ENCODE data around the gene DENND2C. TPM values are rescaled to one million over a fixed set of nuclear protein-coding genes. Genes with fewer than 3 reads are reported as not detected.
"Not testable (repeated sequence)": the region's sequence is repeated elsewhere in the genome, so short reads cannot be mapped to it uniquely, and the experiment has no call there.

Gene DENND2C
- total RNA-seq, 1 donor from 2014 or later, result 3.2 TPM

DNA sequence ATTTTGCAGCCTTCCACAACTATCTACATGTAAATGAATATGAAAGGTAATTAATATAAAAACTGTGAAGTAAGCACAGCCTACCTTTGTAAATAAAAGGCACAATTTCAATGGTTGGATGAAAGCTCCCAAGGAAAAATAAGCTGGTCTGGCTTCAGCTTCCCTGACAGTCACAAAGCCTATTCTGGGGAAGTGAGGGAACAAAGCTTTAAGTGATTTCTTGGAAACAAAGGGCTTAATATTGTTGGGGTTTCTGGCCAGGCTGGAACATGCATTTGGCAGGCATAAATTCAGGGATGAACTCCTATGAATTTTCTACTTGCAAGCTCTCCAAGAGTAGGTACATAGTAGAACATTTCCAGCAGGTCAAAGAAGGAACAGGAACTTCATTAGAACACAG is 105.7 kb downstream of the DENND2C start:
- H3K36me3 ChIP-seq (ENCODE audit: insufficient read depth, low read length), result peaks cover 11% of the 10 kb centered on the region
- H3K36me3 Mint-ChIP-seq (ENCODE audit: low read depth, unreplicated experiment), result peaks cover 22% of the 10 kb centered on the region

DNA sequence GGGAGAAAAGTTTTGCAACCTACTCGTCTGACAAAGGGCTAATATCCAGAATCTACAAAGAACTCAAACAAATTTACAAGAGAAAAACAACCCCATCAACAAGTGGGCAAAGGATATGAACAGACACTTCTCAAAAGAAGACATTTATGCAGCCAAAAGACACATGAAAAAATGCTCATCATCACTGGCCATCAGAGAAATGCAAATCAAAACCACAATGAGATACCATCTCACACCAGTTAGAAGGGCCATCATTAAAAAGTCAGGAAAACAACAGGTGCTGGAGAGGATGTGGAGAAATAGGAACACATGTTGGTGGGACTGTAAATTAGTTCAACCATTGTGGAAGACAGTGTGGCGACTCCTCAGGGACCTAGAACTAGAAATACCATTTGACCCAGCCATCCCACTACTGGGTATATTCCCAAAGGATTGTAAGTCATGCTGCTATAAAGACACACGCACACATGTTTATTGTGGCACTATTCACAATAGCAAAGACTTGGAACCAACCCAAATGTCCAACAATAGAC is 106.8 kb downstream of the DENND2C start:
- H3K79me2 ChIP-seq (ENCODE audit: insufficient read depth, low read length); H3K36me3 ChIP-seq (ENCODE audit: insufficient read depth, low read length); H3K4me2 ChIP-seq (ENCODE audit: low read length); H3K27me3 Mint-ChIP-seq (ENCODE audit: low read depth, unreplicated experiment); H3K4me3 ChIP-seq (ENCODE audit: insufficient read depth, low read depth, low read length); H3K9me3 ChIP-seq (ENCODE audit: insufficient read depth, low read depth, low read length); H3K27ac ChIP-seq (ENCODE audit: low read depth, low read length); FAIRE-seq; H3K4me1 Mint-ChIP-seq (ENCODE audit: low read depth, unreplicated experiment); H3K4me3 Mint-ChIP-seq (ENCODE audit: unreplicated experiment); H3K27me3 ChIP-seq (ENCODE audit: insufficient read depth, low read length); H2AFZ ChIP-seq (ENCODE audit: low read depth, low read length); H3K4me1 ChIP-seq (ENCODE audit: insufficient read depth, low read length); H3K27ac Mint-ChIP-seq (ENCODE audit: unreplicated experiment); H3K9me3 Mint-ChIP-seq (ENCODE audit: unreplicated experiment); H4K20me1 ChIP-seq (ENCODE audit: insufficient read depth, low read length); DNase-seq (ENCODE audit: low read depth); H3K9ac ChIP-seq (ENCODE audit: low read length): not testable (repeated sequence)
- H3K36me3 Mint-ChIP-seq (ENCODE audit: low read depth, unreplicated experiment), result peaks cover 22% of the 10 kb centered on the region

More for the DNA sequence above, 105.7 kb downstream of the DENND2C start:
- H3K4me3 ChIP-seq (ENCODE audit: insufficient read depth, low read depth, low read length), result no peak overlapping the region
- no peaks in the 10 kb centered on the region for H3K27me3 ChIP-seq (ENCODE audit: insufficient read depth, low read length)
- H3K4me1 ChIP-seq (ENCODE audit: insufficient read depth, low read length), result no peaks in the 10 kb centered on the region
- FAIRE-seq (no peak), DNase-seq (ENCODE audit: low read depth) (no peak)
- no peaks in the 10 kb centered on the region for H3K9me3 ChIP-seq (ENCODE audit: insufficient read depth, low read depth, low read length)
- H3K4me2 ChIP-seq (ENCODE audit: low read length), result no peak overlapping the region
- no peaks in the 10 kb centered on the region for H3K79me2 ChIP-seq (ENCODE audit: insufficient read depth, low read length)
- no peak overlapping the region for H3K27ac ChIP-seq (ENCODE audit: low read depth, low read length)
- H3K27me3 Mint-ChIP-seq (ENCODE audit: low read depth, unreplicated experiment), result no peaks in the 10 kb centered on the region
- TF ChIP-seq, protein P1, sequence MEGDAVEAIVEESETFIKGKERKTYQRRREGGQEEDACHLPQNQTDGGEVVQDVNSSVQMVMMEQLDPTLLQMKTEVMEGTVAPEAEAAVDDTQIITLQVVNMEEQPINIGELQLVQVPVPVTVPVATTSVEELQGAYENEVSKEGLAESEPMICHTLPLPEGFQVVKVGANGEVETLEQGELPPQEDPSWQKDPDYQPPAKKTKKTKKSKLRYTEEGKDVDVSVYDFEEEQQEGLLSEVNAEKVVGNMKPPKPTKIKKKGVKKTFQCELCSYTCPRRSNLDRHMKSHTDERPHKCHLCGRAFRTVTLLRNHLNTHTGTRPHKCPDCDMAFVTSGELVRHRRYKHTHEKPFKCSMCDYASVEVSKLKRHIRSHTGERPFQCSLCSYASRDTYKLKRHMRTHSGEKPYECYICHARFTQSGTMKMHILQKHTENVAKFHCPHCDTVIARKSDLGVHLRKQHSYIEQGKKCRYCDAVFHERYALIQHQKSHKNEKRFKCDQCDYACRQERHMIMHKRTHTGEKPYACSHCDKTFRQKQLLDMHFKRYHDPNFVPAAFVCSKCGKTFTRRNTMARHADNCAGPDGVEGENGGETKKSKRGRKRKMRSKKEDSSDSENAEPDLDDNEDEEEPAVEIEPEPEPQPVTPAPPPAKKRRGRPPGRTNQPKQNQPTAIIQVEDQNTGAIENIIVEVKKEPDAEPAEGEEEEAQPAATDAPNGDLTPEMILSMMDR (IDR thresholded peaks at IDR 0.05; ENCODE audit: insufficient read depth, low read depth, low read length), result no peak
- TF ChIP-seq EZH2 (IDR thresholded peaks at IDR 0.05; ENCODE audit: insufficient read depth, low read length), result no peak
- H3K4me3 Mint-ChIP-seq (ENCODE audit: unreplicated experiment), result no peak overlapping the region
- no peaks in the 10 kb centered on the region for H3K4me1 Mint-ChIP-seq (ENCODE audit: low read depth, unreplicated experiment)
- no peaks in the 10 kb centered on the region for H3K9me3 Mint-ChIP-seq (ENCODE audit: unreplicated experiment)
- H4K20me1 ChIP-seq (ENCODE audit: insufficient read depth, low read length), result no peaks in the 10 kb centered on the region
- no peak overlapping the region for H3K9ac ChIP-seq (ENCODE audit: low read length)
- no peak overlapping the region for H3K27ac Mint-ChIP-seq (ENCODE audit: unreplicated experiment)
- no peak overlapping the region for H2AFZ ChIP-seq (ENCODE audit: low read depth, low read length)

DNA sequence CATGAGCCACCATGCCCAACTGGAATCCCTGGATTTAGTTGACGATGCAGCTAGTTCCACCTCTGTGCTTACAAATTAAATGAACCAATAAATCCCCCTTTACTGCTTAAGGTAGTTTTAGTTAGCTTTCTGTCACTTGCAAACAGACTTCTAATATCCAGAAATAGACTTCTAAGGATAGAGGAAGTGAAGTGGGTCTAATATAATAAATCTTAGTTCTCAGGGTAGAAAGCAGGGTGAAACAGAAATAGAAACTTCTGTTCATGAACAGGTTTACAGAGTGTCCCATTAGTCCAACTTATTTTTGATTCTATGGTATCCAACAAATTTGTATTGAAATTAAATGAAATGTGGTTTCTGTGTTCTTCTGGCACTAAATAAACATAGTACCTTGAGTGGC is 108.5 kb downstream of the DENND2C start:
- Histone ChIP-seq H2AFZ (ENCODE audit: low read depth, low read length) (no peak overlapping the region), H3K4me3 (ENCODE audit: insufficient read depth, low read depth, low read length) (no peak overlapping the region), H3K27me3 (ENCODE audit: insufficient read depth, low read length) (no peaks in the 10 kb centered on the region), H4K20me1 (ENCODE audit: insufficient read depth, low read length) (no peaks in the 10 kb centered on the region), H3K79me2 (ENCODE audit: insufficient read depth, low read length) (no peaks in the 10 kb centered on the region), H3K9me3 (ENCODE audit: insufficient read depth, low read depth, low read length) (no peaks in the 10 kb centered on the region), H3K36me3 (ENCODE audit: insufficient read depth, low read length) (peaks cover 5% of the 10 kb centered on the region), H3K9ac (ENCODE audit: low read length) (no peak overlapping the region), H3K4me2 (ENCODE audit: low read length) (no peak overlapping the region), H3K27ac (ENCODE audit: low read depth, low read length) (no peak overlapping the region), H3K4me1 (ENCODE audit: insufficient read depth, low read length) (no peaks in the 10 kb centered on the region)
- H3K36me3 Mint-ChIP-seq (ENCODE audit: low read depth, unreplicated experiment), result peaks cover 16% of the 10 kb centered on the region
- H3K27me3 Mint-ChIP-seq (ENCODE audit: low read depth, unreplicated experiment), result no peaks in the 10 kb centered on the region
- H3K27ac Mint-ChIP-seq (ENCODE audit: unreplicated experiment), result no peak overlapping the region
- DNase-seq (ENCODE audit: low read depth) (no peak), FAIRE-seq (no peak)
- H3K9me3 Mint-ChIP-seq (ENCODE audit: unreplicated experiment), result no peaks in the 10 kb centered on the region
- H3K4me3 Mint-ChIP-seq (ENCODE audit: unreplicated experiment), result no peak overlapping the region
- no peaks in the 10 kb centered on the region for H3K4me1 Mint-ChIP-seq (ENCODE audit: low read depth, unreplicated experiment)
- TF ChIP-seq EZH2 (IDR thresholded peaks at IDR 0.05; ENCODE audit: insufficient read depth, low read length), result no peak
- TF ChIP-seq, protein P1 (IDR thresholded peaks at IDR 0.05; ENCODE audit: insufficient read depth, low read depth, low read length), result no peak
